ENCODE measurements around the gene IL15RA.

DNA sequence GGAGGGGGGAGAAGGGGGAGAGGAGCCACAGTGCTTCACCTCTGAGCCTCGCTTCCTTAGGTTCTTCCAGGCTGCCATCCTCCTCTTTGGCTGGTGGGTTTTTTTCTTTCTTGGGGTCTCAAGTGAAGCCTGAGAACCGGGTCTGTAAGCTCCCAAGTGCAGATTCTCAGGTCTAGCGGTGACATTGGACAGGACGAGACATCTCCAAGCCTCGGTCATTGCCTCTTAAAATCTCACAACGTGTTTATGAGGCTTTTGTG is 817 bp upstream of the IL15RA start:
- TF ChIP-seq, protein P1, sequence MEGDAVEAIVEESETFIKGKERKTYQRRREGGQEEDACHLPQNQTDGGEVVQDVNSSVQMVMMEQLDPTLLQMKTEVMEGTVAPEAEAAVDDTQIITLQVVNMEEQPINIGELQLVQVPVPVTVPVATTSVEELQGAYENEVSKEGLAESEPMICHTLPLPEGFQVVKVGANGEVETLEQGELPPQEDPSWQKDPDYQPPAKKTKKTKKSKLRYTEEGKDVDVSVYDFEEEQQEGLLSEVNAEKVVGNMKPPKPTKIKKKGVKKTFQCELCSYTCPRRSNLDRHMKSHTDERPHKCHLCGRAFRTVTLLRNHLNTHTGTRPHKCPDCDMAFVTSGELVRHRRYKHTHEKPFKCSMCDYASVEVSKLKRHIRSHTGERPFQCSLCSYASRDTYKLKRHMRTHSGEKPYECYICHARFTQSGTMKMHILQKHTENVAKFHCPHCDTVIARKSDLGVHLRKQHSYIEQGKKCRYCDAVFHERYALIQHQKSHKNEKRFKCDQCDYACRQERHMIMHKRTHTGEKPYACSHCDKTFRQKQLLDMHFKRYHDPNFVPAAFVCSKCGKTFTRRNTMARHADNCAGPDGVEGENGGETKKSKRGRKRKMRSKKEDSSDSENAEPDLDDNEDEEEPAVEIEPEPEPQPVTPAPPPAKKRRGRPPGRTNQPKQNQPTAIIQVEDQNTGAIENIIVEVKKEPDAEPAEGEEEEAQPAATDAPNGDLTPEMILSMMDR (IDR thresholded peaks at IDR 0.05): no peak
- TF ChIP-seq EP300 (IDR thresholded peaks at IDR 0.05): no peak
- no peak for TF ChIP-seq POLR2A (IDR thresholded peaks at IDR 0.05)
